Globus pallidus (tissue), 1 donor: ENCODE data around the gene ROBO2.

ENCODE experiments used
- DNase-seq: peaks from one replicate; pipeline ENCODE4 v3.0.0-alpha.2; 2015; ENCODE audit warnings: low spot score

Gene ROBO2

DNA sequence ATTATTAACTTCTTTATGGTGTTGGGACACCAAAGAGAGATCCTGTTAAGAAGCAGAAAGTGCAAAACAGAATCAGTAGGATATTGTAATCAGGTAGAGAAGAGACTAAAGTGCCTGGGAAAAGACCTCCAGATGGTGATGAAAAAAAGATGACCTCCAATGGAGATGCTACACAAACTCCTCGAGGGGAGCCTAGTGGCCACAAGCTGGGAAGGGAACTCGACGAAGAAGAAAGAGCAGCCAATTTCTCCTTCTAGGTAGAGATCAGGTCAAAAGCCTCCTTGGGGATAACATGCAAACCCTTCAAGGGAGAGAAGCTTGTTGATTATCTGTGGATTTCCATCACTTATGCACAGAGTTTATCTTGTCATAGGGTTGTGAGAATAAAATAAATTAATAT lies 647.6 kb downstream of the ROBO2 start:
- no peak for DNase-seq

DNA sequence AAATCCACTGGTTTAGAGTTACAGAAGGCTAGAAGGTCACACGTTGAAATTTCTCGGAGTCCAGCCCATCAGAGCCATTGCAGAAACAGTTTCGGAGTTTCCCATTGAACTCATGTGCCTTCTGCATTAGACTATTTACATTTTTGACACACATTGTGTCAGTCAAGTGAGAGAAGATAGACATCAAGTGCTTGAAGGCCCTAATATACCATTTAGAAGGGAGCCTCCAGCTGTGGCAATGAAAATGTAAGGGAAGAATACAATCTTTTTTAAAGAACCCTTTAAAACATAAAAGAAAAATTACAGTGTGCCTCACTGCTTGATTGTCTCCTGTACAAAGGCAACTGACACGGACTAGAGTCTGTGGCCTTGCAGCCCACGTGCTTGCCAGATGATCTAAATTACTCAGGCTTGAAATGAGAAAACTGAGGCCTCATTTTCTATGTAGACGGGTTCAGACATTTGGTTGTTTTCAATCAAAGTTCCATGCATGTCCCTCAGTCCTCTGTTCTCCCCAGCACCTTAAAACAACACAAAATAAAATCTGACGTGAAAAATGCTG lies 650.5 kb downstream of the ROBO2 start:
- DNase-seq = no peak

DNA sequence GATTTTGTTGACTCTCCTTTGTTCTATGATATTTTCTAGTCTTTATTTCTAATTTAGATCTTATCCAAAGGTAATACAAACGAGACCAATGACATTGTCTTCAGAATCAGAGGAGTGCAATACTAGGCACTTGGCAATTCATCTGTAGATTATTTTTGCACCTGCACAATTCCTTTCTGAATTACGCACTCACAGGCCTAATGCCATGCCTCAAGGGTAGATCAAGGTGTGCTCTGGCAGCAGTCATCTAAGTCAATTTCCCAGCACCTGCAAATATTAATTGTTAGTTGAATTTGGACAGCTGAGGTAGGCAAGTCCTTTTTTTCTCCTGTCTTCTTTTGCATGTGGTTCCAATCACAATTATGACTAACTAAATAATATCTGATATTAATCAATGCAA lies 653.2 kb downstream of the ROBO2 start:
- no peak for DNase-seq

DNA sequence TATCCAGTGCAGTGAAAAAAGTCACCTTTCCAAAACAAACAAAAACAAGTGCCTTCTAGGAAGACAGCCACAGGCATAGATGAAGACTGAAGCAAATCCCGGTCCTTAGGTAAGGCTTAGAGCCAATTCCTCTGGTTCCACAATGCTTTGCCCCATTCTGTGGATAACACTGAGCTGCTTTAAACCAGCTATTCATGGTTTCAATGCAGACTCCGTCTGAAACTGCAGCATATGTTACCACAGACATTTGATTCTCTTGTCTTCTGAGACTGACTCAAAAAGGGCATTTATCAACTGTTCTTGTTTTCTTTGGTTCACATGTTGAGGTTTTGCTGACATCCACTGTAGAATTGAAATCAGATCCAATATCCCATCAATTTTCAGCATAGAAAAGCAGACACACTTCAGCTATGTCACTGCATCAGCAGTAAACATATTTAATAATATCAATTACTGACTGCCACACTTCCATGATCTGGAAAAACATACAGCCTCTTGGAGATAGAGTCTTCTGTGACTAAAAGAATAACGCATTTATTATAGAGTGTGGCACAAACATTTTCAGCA lies 659.3 kb downstream of the ROBO2 start:
- DNase-seq = no peak
